Fibroblast of lung (primary cell): ENCODE measurements around the gene PFDN6. TPM values are rescaled to one million over a fixed set of nuclear protein-coding genes. Genes with fewer than 3 reads are reported as not detected.
"Not testable (repeated sequence)": the region's sequence is repeated elsewhere in the genome, so short reads cannot be mapped to it uniquely, and the experiment has no call there.

Source experiments
- DNase-seq, 2 donors: peaks; one replicate each; pipeline versions ENCODE4 v3.0.0 to v3.0.0-alpha.2; 2010; ENCODE audit warnings: low read depth in 2 of 2
- H2AFZ ChIP-seq: 2 replicates; pipeline ENCODE4 v1.5.1; 2012; ENCODE audit warnings: low read length, control low read depth, inconsistent platforms
- H3K27ac ChIP-seq: 2 replicates; pipeline ENCODE4 v1.5.1; 2011; ENCODE audit warnings: low read length, control low read depth; ENCODE audit not compliant: insufficient read depth
- H3K27me3 ChIP-seq: 2 replicates; pipeline ENCODE4 v1.5.1; 2011; ENCODE audit warnings: mild to moderate bottlenecking, low read length; ENCODE audit not compliant: control insufficient read depth, insufficient read depth
- H3K36me3 ChIP-seq: 2 replicates; pipeline ENCODE4 v1.5.1; 2011; ENCODE audit warnings: low read length; ENCODE audit not compliant: control insufficient read depth, insufficient read depth
- H3K4me1 ChIP-seq: 2 replicates; pipeline ENCODE4 v1.5.1; 2011; ENCODE audit warnings: low read length; ENCODE audit not compliant: control insufficient read depth, insufficient read depth; ENCODE audit errors: extremely low read depth
- H3K4me2 ChIP-seq: 2 replicates; pipeline ENCODE4 v1.5.1; 2011; ENCODE audit warnings: low read length, control low read depth; ENCODE audit not compliant: insufficient read depth; ENCODE audit errors: extremely low read depth
- H3K4me3 ChIP-seq, 4 experiments: fragments of 200-600 bp in 1 of 4; sonication (generic) in 1 of 4; replicated peaks in 1 of 4; 2 replicates each; pipeline ENCODE4 v1.5.1; 2011 to 2016; ENCODE audit warnings: low read length in 4 of 4, low read depth in 3 of 4, mild to moderate bottlenecking in 3 of 4, control low read depth in 2 of 4, inconsistent platforms in 1 of 4, mixed read lengths in 1 of 4; ENCODE audit not compliant: insufficient read depth in 1 of 4; ENCODE audit errors: control extremely low read depth in 1 of 4
- H3K79me2 ChIP-seq: 2 replicates; pipeline ENCODE4 v1.5.1; 2012; ENCODE audit warnings: mild to moderate bottlenecking, low read length, inconsistent platforms; ENCODE audit not compliant: control insufficient read depth, insufficient read depth
- H3K9ac ChIP-seq: 2 replicates; pipeline ENCODE4 v1.5.1; 2011; ENCODE audit warnings: mild to moderate bottlenecking, low read length, control low read depth; ENCODE audit not compliant: insufficient read depth
- H3K9me3 ChIP-seq: 2 replicates; pipeline ENCODE4 v1.5.1; 2012; ENCODE audit warnings: low read depth, low read length; ENCODE audit not compliant: control insufficient read depth, insufficient read depth
- H4K20me1 ChIP-seq: 2 replicates; pipeline ENCODE4 v1.5.1; 2011; ENCODE audit warnings: low read length; ENCODE audit not compliant: control insufficient read depth, insufficient read depth; ENCODE audit errors: extremely low read depth
- EZH2 ChIP-seq: IDR thresholded peaks from 2 replicates; pipeline ENCODE4 v1.5.1; 2012; ENCODE audit warnings: low read length, control low read depth, mild to moderate bottlenecking; ENCODE audit errors: missing control alignments
- polyA plus RNA-seq, 2 donors: library from polyadenylated mRNA; depleted of rRNA in 1 of 2; stranded (reverse) in 1 of 2; unstranded in 1 of 2; fragments of >200 nt; gene quantifications; 2 replicates each; pipeline ENCODE4 v1.2.1, GENCODE V29; 2011 to 2012; ENCODE audit warnings: missing spikeins in 1 of 2
- total RNA-seq: library from RNA; depleted of rRNA; stranded (reverse); fragments of >200 nt; gene quantifications from 2 replicates; pipeline ENCODE4 v1.2.1, GENCODE V29; 2014
- TF ChIP-seq, protein P1 (sequence below), 2 donors: IDR thresholded peaks in 1 of 2; conservative IDR thresholded peaks in 1 of 2; 1 replicate in 1 of 2; 2 replicates in 1 of 2; pipeline ENCODE4 v1.5.1; 2011 to 2012; ENCODE audit warnings: low read length in 2 of 2, control low read depth in 1 of 2, inconsistent platforms in 1 of 2, low read depth in 1 of 2, mild to moderate bottlenecking in 1 of 2

PFDN6 gene
- total and polyA plus RNA-seq, 2 donors (not counting 1 experiment from before 2014, with no cell fraction given), result 39.8 to 46.7 TPM

DNA sequence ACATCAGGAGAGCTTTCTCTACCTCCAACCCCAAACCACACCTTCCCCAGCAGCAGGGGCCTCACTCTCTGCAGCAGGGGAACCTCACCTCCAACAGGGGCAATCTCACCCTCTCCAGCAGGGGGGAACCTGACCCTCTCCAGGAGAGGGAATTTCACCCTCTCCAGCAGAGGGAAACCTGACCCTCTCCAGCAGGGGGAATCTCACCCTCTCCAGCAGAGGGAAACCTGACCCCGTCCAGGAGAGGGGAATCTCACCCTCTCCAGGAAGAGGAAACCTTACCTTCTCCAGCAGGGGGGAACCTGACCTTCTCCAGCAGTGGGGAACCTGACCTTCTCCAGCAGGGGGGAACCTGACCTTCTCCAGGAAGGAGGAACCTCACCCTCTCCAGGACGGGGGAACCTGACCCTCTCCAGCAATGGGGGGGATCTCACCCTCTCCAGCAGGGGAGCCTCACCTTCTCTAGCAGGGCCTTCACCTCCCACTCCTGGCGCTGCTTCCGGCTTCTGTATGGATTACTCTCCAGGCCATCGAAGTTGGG lies 9.4 kb upstream of the PFDN6 start:
- TF ChIP-seq, protein P1, sequence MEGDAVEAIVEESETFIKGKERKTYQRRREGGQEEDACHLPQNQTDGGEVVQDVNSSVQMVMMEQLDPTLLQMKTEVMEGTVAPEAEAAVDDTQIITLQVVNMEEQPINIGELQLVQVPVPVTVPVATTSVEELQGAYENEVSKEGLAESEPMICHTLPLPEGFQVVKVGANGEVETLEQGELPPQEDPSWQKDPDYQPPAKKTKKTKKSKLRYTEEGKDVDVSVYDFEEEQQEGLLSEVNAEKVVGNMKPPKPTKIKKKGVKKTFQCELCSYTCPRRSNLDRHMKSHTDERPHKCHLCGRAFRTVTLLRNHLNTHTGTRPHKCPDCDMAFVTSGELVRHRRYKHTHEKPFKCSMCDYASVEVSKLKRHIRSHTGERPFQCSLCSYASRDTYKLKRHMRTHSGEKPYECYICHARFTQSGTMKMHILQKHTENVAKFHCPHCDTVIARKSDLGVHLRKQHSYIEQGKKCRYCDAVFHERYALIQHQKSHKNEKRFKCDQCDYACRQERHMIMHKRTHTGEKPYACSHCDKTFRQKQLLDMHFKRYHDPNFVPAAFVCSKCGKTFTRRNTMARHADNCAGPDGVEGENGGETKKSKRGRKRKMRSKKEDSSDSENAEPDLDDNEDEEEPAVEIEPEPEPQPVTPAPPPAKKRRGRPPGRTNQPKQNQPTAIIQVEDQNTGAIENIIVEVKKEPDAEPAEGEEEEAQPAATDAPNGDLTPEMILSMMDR (conservative IDR thresholded peaks at IDR 0.05 in 1 of 2, IDR thresholded peaks at IDR 0.05 in 1 of 2; ENCODE audit: low read depth in 1 of 2, low read length in 2 of 2), result peak; percentile 36 to 49
- TF ChIP-seq EZH2, result no peak
- H3K4me3 ChIP-seq, result no peak overlapping the region
- H3K4me1 ChIP-seq, result peaks cover 11% of the 10 kb centered on the region
- H3K9me3 ChIP-seq, result no peaks in the 10 kb centered on the region
- H3K9ac ChIP-seq, result no peak overlapping the region
- no peaks in the 10 kb centered on the region for H4K20me1 ChIP-seq
- DNase-seq, result peak; percentile 42 to 45
- no peak overlapping the region for H3K27ac ChIP-seq
- H3K4me2 ChIP-seq, result no peak overlapping the region
- no peak overlapping the region for H2AFZ ChIP-seq
- peaks cover 29% of the 10 kb centered on the region for H3K36me3 ChIP-seq
- peaks cover 9% of the 10 kb centered on the region for H3K79me2 ChIP-seq
- no peaks in the 10 kb centered on the region for H3K27me3 ChIP-seq

DNA sequence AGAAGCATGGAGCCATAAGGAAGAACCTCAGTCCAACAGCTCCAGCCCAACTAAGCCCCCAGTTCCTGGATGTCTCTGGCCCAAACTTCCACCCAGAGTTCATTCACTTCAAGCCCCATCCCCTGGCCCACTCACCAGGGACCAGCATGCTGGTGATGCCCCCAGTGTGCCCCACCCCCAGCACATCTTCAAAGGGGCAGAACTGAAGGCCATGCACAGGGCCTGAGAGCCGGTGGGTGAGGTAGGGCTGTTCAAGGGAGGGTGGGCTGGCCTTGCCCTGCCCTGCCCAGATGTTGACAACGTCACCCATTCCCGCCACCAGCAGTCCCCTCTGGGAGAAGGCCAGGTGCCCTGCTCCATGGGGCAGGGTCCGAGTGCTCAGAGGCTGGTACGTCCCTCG lies 8.9 kb upstream of the PFDN6 start:
- Histone ChIP-seq H3K79me2 (peaks cover 4% of the 10 kb centered on the region), H3K4me2 (no peak overlapping the region), H3K4me1 (peaks cover 9% of the 10 kb centered on the region)

DNA sequence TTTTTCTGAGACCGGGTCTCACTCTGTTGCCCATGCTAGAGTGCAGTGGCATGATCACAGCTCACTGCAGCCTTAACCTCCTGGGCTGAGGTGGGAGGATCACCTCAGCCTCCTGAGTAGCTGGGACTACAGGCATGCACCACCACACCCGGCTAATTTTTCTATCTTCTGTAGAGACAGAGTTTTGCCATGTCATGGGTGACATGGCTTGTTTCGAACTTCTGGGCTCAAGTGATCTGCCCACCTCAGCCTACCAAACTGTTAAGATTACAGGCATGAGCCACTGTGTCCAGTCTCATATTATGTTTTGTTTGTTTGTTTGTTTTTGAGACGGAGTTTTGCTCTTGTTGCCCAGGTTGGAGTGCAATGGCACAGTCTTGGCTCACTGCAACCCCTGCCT lies 4.2 kb upstream of the PFDN6 start:
- not testable (repeated sequence) for H3K27ac ChIP-seq, H3K4me1 ChIP-seq, H2AFZ ChIP-seq, H3K27me3 ChIP-seq, H3K9ac ChIP-seq, DNase-seq, H3K4me3 ChIP-seq, H3K4me2 ChIP-seq, H4K20me1 ChIP-seq, H3K9me3 ChIP-seq
- peaks cover 27% of the 10 kb centered on the region for H3K79me2 ChIP-seq
- H3K36me3 ChIP-seq, result peaks cover 24% of the 10 kb centered on the region

More for the DNA sequence above, 8.9 kb upstream of the PFDN6 start:
- DNase-seq, result no peak
- Histone ChIP-seq H3K9ac (no peak overlapping the region), H2AFZ (no peak overlapping the region), H3K4me3 (no peak overlapping the region), H3K27me3 (no peaks in the 10 kb centered on the region), H3K27ac (no peak overlapping the region), H3K36me3 (peaks cover 31% of the 10 kb centered on the region), H3K9me3 (no peaks in the 10 kb centered on the region), H4K20me1 (no peaks in the 10 kb centered on the region)
- TF ChIP-seq, protein P1 (conservative IDR thresholded peaks at IDR 0.05 in 1 of 2, IDR thresholded peaks at IDR 0.05 in 1 of 2; ENCODE audit: low read depth in 1 of 2, low read length in 2 of 2), result no peak
- TF ChIP-seq EZH2, result no peak
